HepG2 (cell line): ENCODE measurements around the gene NAIF1. TPM values are rescaled to one million over a fixed set of nuclear protein-coding genes. Genes with fewer than 3 reads are reported as not detected.

Experiments
- ATAC-seq: fragments of 200-7000 bp; cut with Tn5 transposase; 3 replicates; pipeline ENCODE4 v1.9.1; 2020; ENCODE audit warnings: mild to moderate bottlenecking, moderate library complexity
- BruUV-seq: library from RNA; stranded (reverse); fragments of 400-500 nt; replicated peaks from 2 replicates; lab custom pipeline; 2021; lab: Mats Ljungman, UMichigan
- CTCF ChIA-PET: fragments of 300-600 bp; formaldehyde crosslinking; extraction: SDS; loops from one replicate; lab custom pipeline; 2021; ENCODE audit warnings: low total read pairs, inconsistent platforms, low intra/inter-chr PET ratio; lab: Yijun Ruan, JAX
- POLR2A ChIA-PET: fragments of 350-600 bp; sonication (Branson Sonifier 250); formaldehyde crosslinking; loops from one replicate; lab custom pipeline; 2020; ENCODE audit warnings: antibody characterized with exemption, inconsistent platforms; lab: Yijun Ruan, JAX
- DNase-seq: peaks from one replicate; pipeline ENCODE4 v3.0.0-alpha.2; 2015; ENCODE audit warnings: low spot score
- FAIRE-seq: peaks from 3 replicates; lab custom pipeline; 2011; peaks lifted over from hg19 to GRCh38; lab: Jason Lieb, UNC
- H2AFZ ChIP-seq: one replicate; pipeline ENCODE4 v1.6.1; 2011; ENCODE audit warnings: low read length, inconsistent platforms
- H3K27ac ChIP-seq: fragments of 300-600 bp; 3 replicates; pipeline ENCODE4 v1.8.0; 2011; ENCODE audit warnings: mixed run types, mild to moderate bottlenecking, mixed read lengths, low read length, inconsistent platforms; ENCODE audit not compliant: insufficient read depth; ENCODE audit errors: extremely low read length
- H3K27me3 ChIP-seq, 2 experiments: fragments of 200-600 bp in 1 of 2; 2 replicates in 1 of 2; 3 replicates in 1 of 2; pipeline versions ENCODE4 v1.6.0 to v1.8.0; 2011; ENCODE audit warnings: low read length in 2 of 2, mild to moderate bottlenecking in 2 of 2, moderate library complexity in 2 of 2, inconsistent platforms in 1 of 2; ENCODE audit not compliant: insufficient read depth in 2 of 2, control insufficient read depth in 1 of 2
- H3K36me3 ChIP-seq, 2 experiments: fragments of 200-600 bp in 1 of 2; replicated peaks in 1 of 2; 2 replicates in 1 of 2; 3 replicates in 1 of 2; pipeline versions ENCODE4 v1.5.1 to v1.8.0; 2011; ENCODE audit warnings: low read length in 2 of 2, inconsistent platforms in 1 of 2; ENCODE audit not compliant: insufficient read depth in 2 of 2, control insufficient read depth in 1 of 2
- H3K4me1 ChIP-seq: 2 replicates; pipeline ENCODE4 v1.5.1; 2012; ENCODE audit warnings: low read length, inconsistent platforms; ENCODE audit not compliant: insufficient read depth
- H3K4me2 ChIP-seq: 2 replicates; pipeline ENCODE4 v1.6.0; 2011; ENCODE audit warnings: low read depth, low read length, inconsistent platforms
- H3K4me3 ChIP-seq, 3 experiments: fragments of 200-600 bp in 1 of 3; sonication (generic), shearing (Covaris generic) in 1 of 3; replicated peaks in 1 of 3; 2 replicates each; pipeline ENCODE4 v1.5.1; 2011 to 2016; ENCODE audit warnings: low read length in 3 of 3, inconsistent platforms in 2 of 3, low read depth in 2 of 3, mild to moderate bottlenecking in 2 of 3, control low read depth in 1 of 3, mixed read lengths in 1 of 3; ENCODE audit not compliant: insufficient read depth in 1 of 3
- H3K79me2 ChIP-seq: one replicate; pipeline ENCODE4 v1.6.1; 2011; ENCODE audit warnings: low read length, inconsistent platforms; ENCODE audit not compliant: insufficient read depth
- H3K9ac ChIP-seq: 2 replicates; pipeline ENCODE4 v1.6.0; 2011; ENCODE audit warnings: mild to moderate bottlenecking, low read depth, low read length, inconsistent platforms; ENCODE audit not compliant: insufficient read depth
- H3K9me3 ChIP-seq: 2 replicates; pipeline ENCODE4 v1.5.1; 2012; ENCODE audit warnings: mild to moderate bottlenecking, low read length
- H4K20me1 ChIP-seq: 2 replicates; pipeline ENCODE4 v1.6.0; 2011; ENCODE audit warnings: inconsistent platforms, mild to moderate bottlenecking, low read length, moderate library complexity; ENCODE audit not compliant: insufficient read depth
- AKAP8 ChIP-seq: sonication (generic); formaldehyde crosslinking; IDR thresholded peaks from 2 replicates; pipeline ENCODE4 v1.5.1; 2020; ENCODE audit warnings: mild to moderate bottlenecking, missing genetic modification reagents
- FLYWCH1 ChIP-seq: sonication (generic); formaldehyde crosslinking; IDR thresholded peaks from 2 replicates; pipeline ENCODE4 v1.8.1; 2023; ENCODE audit warnings: mild to moderate bottlenecking, missing genetic modification reagents
- HMGA1 ChIP-seq: sonication (generic); formaldehyde crosslinking; conservative IDR thresholded peaks from 2 replicates; pipeline ENCODE4 v1.4.0; 2020; ENCODE audit warnings: missing genetic modification reagents
- HOXA7 ChIP-seq: sonication (generic); formaldehyde crosslinking; IDR thresholded peaks from 2 replicates; pipeline ENCODE4 v1.8.1; 2022; ENCODE audit warnings: mild to moderate bottlenecking, missing genetic modification reagents, moderate library complexity
- NCOA5 ChIP-seq: sonication (generic); formaldehyde crosslinking; IDR thresholded peaks from 2 replicates; pipeline ENCODE4 v1.4.0; 2020; ENCODE audit warnings: missing genetic modification reagents
- PPARG ChIP-seq: conservative IDR thresholded peaks from 2 replicates; pipeline ENCODE4 v1.6.1; 2016; ENCODE audit warnings: missing biosample characterization, missing genetic modification reagents
- SMAD9 ChIP-seq: sonication (generic); formaldehyde crosslinking; IDR thresholded peaks from 2 replicates; pipeline ENCODE4 v1.5.1; 2020; ENCODE audit warnings: mild to moderate bottlenecking, missing genetic modification reagents
- TCF7 ChIP-seq: sonication (generic); IDR thresholded peaks from 2 replicates; pipeline ENCODE4 v1.6.1; 2016; ENCODE audit warnings: antibody characterized with exemption, low read depth
- ZFYVE20 ChIP-seq: sonication (generic); formaldehyde crosslinking; IDR thresholded peaks from 2 replicates; pipeline ENCODE4 v1.8.0; 2023; ENCODE audit warnings: low read depth, mild to moderate bottlenecking, moderate library complexity, missing genetic modification reagents, borderline replicate concordance
- ZNF136 ChIP-seq: sonication (generic); formaldehyde crosslinking; IDR thresholded peaks from 2 replicates; pipeline ENCODE4 v1.8.1; 2022; ENCODE audit warnings: low read depth, mild to moderate bottlenecking, moderate library complexity, missing genetic modification reagents
- ZNF20 ChIP-seq: sonication (generic); formaldehyde crosslinking; IDR thresholded peaks from 2 replicates; pipeline ENCODE4 v1.4.0; 2020; ENCODE audit warnings: mild to moderate bottlenecking, moderate library complexity, missing genetic modification reagents
- ZNF629 ChIP-seq: sonication (generic); formaldehyde crosslinking; conservative IDR thresholded peaks from 2 replicates; pipeline ENCODE4 v1.5.0; 2020; ENCODE audit warnings: missing genetic modification reagents
- ZNF878 ChIP-seq: sonication (generic); formaldehyde crosslinking; IDR thresholded peaks from 2 replicates; pipeline ENCODE4 v1.8.1; 2023; ENCODE audit warnings: mild to moderate bottlenecking, missing genetic modification reagents, moderate library complexity
- WGBS: methylation state at CpG from one replicate; pipeline ENCODE4 v1.1.6; 2017; ENCODE audit warnings: low lambda C conversion rate; 5-methylcytosine and 5-hydroxymethylcytosine counted together
- in situ Hi-C: cut with HindIII; loops from 2 replicates; pipeline ENCODE4 v1.10.0; 2017; ENCODE audit warnings: low pct_unique_long_range_greater_than_20kb; ENCODE audit not compliant: extremely low pct_ligation_motif_present
- intact Hi-C: fragments of 100-400 bp; cut with micrococcal nuclease; formaldehyde crosslinking; loops from one replicate; pipeline ENCODE4 v1.10.0; 2022; ENCODE audit not compliant: unreplicated experiment
- polyA plus RNA-seq, 8 experiments: library from polyadenylated mRNA; depleted of rRNA in 3 of 8; stranded (reverse) in 7 of 8; unstranded in 1 of 8; fragments of >200 nt; fragmentation: Illumina TruSeq in 4 of 8; extraction: Trizol in 4 of 8; gene quantifications; 2 replicates each; pipeline versions ENCODE4 v1.2.1 to v1.2.3, GENCODE V29; 2011 to 2016; ENCODE audit warnings: low read depth in 4 of 8, missing spikeins in 1 of 8, mixed read lengths in 1 of 8; ENCODE audit not compliant: insufficient read depth in 1 of 8
- total RNA-seq, 5 experiments: library from RNA; depleted of rRNA; stranded (reverse); fragments of >200 nt; fragmentation: Illumina TruSeq; extraction: Trizol; gene quantifications; 2 replicates each; pipeline ENCODE4 v1.2.3, GENCODE V29; 2016; ENCODE audit warnings: low read depth in 1 of 5
- TF ChIP-seq, protein P1 (sequence below): sonication (generic); formaldehyde crosslinking; IDR thresholded peaks from 2 replicates; pipeline ENCODE4 v1.4.0; 2020; ENCODE audit warnings: missing genetic modification reagents
- TF ChIP-seq, protein P2 (sequence below): sonication (generic); formaldehyde crosslinking; IDR thresholded peaks from 2 replicates; pipeline ENCODE4 v1.4.0; 2020; ENCODE audit warnings: missing genetic modification reagents, mild to moderate bottlenecking, borderline replicate concordance
- TF ChIP-seq, protein P3 (sequence below): sonication (generic); formaldehyde crosslinking; IDR thresholded peaks from 2 replicates; pipeline ENCODE4 v1.4.0; 2020; ENCODE audit warnings: missing genetic modification reagents, borderline replicate concordance

The NAIF1 gene
- total and polyA plus RNA-seq, 2 of the 13 experiments (the other 11 are each of a cell fraction or from before 2014, with no cell fraction given) = 6.0 to 6.9 TPM

DNA sequence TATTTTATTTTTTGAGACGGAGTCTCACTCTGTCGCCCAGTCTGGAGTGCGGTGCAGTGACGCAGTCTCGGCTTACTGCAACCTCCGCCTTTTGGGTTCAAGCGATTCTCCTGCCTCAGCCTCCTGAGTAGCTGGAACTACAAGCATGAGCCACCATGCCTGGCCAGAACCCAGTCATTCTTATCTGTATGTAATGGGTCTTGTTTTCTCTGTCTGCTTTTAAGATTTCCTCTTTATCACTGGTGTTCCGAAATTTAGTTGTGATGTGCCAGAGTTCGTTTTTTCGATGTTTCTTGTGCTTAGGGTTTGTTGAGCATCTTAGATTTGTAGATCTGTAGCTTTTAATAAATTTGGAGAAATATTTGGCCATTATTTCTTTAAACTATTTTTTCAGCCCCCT lies 20.1 kb upstream of the NAIF1 start (continued):
- TF ChIP-seq ZNF136 (CRISPR knock-in tag) (no peak), ZNF878 (CRISPR knock-in tag) (no peak), NCOA5 (no peak), HOXA7 (CRISPR knock-in tag) (no peak)
- TF ChIP-seq, all 625 proteins: peak for 0

DNA sequence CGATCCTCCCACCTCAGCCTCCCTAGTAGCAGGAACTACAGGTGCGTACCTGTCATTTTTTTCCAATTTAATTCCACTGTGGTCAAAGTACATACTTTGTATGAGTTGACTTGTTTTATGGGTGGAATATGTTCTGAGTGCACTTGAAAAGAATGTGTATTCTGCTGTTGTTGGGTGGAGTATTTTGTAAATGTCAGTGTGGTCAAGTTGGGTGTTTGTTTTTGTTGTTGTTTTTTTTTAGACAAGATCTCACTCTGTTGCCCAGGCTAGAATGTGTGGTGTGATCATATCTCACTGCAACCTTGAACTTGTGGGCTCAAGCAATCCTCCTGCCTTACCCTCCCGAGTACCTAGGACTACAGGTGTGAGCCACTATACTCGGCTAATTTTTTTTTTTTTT lies 18.8 kb upstream of the NAIF1 start:
- no peaks in the 10 kb centered on the region; a peak in 1 of 5 replicates for H3K36me3 ChIP-seq
- no peak for FAIRE-seq
- in situ Hi-C loops = no loop called here

More for the DNA sequence above, 18.8 kb upstream of the NAIF1 start:
- no TSS peak for BruUV-seq
- POLR2A ChIA-PET = interaction anchor here (3.4 kb wide), 1 partner anchor 12 kb away, joined by 17 read pairs; no protein-coding TSS in a partner anchor
- no peak for DNase-seq
- H3K27me3 ChIP-seq = no peaks in the 10 kb centered on the region
- H3K4me3 ChIP-seq = no peak overlapping the region
- H3K9me3 ChIP-seq = no peaks in the 10 kb centered on the region
- TF ChIP-seq ZFYVE20 (CRISPR knock-in tag) = no peak
- no peak for TF ChIP-seq TCF7
- TF ChIP-seq AKAP8 (CRISPR knock-in tag) = no peak
- no peak for TF ChIP-seq ZNF20
- TF ChIP-seq, protein P1, sequence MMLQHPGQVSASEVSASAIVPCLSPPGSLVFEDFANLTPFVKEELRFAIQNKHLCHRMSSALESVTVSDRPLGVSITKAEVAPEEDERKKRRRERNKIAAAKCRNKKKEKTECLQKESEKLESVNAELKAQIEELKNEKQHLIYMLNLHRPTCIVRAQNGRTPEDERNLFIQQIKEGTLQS (CRISPR knock-in tag) = no peak
- TF ChIP-seq FLYWCH1 (CRISPR knock-in tag) = no peak
- no peak for TF ChIP-seq ZNF629 (CRISPR knock-in tag)
- TF ChIP-seq PPARG (CRISPR knock-in tag) = no peak
- TF ChIP-seq, protein P2, sequence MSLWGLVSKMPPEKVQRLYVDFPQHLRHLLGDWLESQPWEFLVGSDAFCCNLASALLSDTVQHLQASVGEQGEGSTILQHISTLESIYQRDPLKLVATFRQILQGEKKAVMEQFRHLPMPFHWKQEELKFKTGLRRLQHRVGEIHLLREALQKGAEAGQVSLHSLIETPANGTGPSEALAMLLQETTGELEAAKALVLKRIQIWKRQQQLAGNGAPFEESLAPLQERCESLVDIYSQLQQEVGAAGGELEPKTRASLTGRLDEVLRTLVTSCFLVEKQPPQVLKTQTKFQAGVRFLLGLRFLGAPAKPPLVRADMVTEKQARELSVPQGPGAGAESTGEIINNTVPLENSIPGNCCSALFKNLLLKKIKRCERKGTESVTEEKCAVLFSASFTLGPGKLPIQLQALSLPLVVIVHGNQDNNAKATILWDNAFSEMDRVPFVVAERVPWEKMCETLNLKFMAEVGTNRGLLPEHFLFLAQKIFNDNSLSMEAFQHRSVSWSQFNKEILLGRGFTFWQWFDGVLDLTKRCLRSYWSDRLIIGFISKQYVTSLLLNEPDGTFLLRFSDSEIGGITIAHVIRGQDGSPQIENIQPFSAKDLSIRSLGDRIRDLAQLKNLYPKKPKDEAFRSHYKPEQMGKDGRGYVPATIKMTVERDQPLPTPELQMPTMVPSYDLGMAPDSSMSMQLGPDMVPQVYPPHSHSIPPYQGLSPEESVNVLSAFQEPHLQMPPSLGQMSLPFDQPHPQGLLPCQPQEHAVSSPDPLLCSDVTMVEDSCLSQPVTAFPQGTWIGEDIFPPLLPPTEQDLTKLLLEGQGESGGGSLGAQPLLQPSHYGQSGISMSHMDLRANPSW (CRISPR knock-in tag) = no peak
- no peak for TF ChIP-seq SMAD9 (CRISPR knock-in tag)
- TF ChIP-seq, protein P3, sequence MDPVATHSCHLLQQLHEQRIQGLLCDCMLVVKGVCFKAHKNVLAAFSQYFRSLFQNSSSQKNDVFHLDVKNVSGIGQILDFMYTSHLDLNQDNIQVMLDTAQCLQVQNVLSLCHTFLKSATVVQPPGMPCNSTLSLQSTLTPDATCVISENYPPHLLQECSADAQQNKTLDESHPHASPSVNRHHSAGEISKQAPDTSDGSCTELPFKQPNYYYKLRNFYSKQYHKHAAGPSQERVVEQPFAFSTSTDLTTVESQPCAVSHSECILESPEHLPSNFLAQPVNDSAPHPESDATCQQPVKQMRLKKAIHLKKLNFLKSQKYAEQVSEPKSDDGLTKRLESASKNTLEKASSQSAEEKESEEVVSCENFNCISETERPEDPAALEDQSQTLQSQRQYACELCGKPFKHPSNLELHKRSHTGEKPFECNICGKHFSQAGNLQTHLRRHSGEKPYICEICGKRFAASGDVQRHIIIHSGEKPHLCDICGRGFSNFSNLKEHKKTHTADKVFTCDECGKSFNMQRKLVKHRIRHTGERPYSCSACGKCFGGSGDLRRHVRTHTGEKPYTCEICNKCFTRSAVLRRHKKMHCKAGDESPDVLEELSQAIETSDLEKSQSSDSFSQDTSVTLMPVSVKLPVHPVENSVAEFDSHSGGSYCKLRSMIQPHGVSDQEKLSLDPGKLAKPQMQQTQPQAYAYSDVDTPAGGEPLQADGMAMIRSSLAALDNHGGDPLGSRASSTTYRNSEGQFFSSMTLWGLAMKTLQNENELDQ (CRISPR knock-in tag) = no peak
- TF ChIP-seq HMGA1 (CRISPR knock-in tag) = no peak
- ATAC-seq = no peak
- H3K4me1 ChIP-seq = peaks cover 26% of the 10 kb centered on the region
- CTCF ChIA-PET = no interaction called here
- peaks cover 16% of the 10 kb centered on the region for H3K79me2 ChIP-seq
- intact Hi-C loops = no loop called here
- H3K27ac ChIP-seq = no peak overlapping the region
- no peak overlapping the region for H3K9ac ChIP-seq
- no peak overlapping the region for H3K4me2 ChIP-seq
- 94% methylated on average over 4 of the region's 4 CpGs for WGBS
- no peak overlapping the region for H2AFZ ChIP-seq
- no peaks in the 10 kb centered on the region for H4K20me1 ChIP-seq
